Measurements from ENCODE around the gene EZH2. TPM values are rescaled to one million over a fixed set of nuclear protein-coding genes. Genes with fewer than 3 reads are reported as not detected.

The EZH2 gene
- total RNA-seq, 2 experiments from 2014 or later: 105 to 106 TPM

GRCh38 chr7:148906707-148907498 is 22.8 kb upstream of the EZH2 start:
- ChIA-PET CTCF (no interaction called here), POLR2A (no interaction called here)

- POLR2A ChIA-PET: no interaction called here
- CTCF ChIA-PET: interaction anchor here (1.4 to 1.5 kb wide), 2 partner anchors 15 to 61 kb away, joined by 3 read pairs; no protein-coding TSS in a partner anchor
These were observed 21.1 kb upstream of the EZH2 start for GRCh38 chr7:148905093-148905666.

GRCh38 chr7:148903504-148903903 is 19.4 kb upstream of the EZH2 start:
- ChIA-PET POLR2A (no interaction called here), CTCF (interaction anchor here (1.5 kb wide), 1 partner anchor 63 kb away, joined by 3 read pairs; no protein-coding TSS in a partner anchor)

- ChIA-PET POLR2A (no interaction called here), CTCF (interaction anchor here (1.1 to 1.2 kb wide), 2 partner anchors 12 to 62 kb away, joined by 3 read pairs; no protein-coding TSS in a partner anchor)
These were observed 17.1 kb upstream of the EZH2 start for GRCh38 chr7:148901178-148901577.

- POLR2A ChIA-PET: no interaction called here
- CTCF ChIA-PET: interaction anchor here (1.2 to 1.9 kb wide), 2 partner anchors 9 to 64 kb away, joined by 3 to 6 read pairs; no protein-coding TSS in a partner anchor
These were observed 14.9 kb upstream of the EZH2 start for GRCh38 chr7:148898845-148899484.

- CTCF ChIA-PET: no interaction called here
These were observed 10.5 kb upstream of the EZH2 start for GRCh38 chr7:148894591-148894990.

GRCh38 chr7:148893071-148893470 is 9.0 kb upstream of the EZH2 start:
- ChIA-PET POLR2A (interaction anchor here (0.5 kb wide), 1 partner anchor 8 kb away, joined by 7 read pairs; no protein-coding TSS in a partner anchor), CTCF (no interaction called here)

More at GRCh38 chr7:148894591-148894990, 10.5 kb upstream of the EZH2 start:
- POLR2A ChIA-PET: no interaction called here

- CTCF ChIA-PET: interaction anchor here (1.6 kb wide), 1 partner anchor 75 kb away, joined by 6 read pairs; no protein-coding TSS in a partner anchor
- POLR2A ChIA-PET: no interaction called here
These were observed 4.2 kb upstream of the EZH2 start for GRCh38 chr7:148888300-148888699.

- POLR2A ChIA-PET: no interaction called here
- CTCF ChIA-PET: no interaction called here
These were observed 2.8 kb upstream of the EZH2 start for GRCh38 chr7:148886844-148887243.

GRCh38 chr7:148884299-148885022 is 370 bp upstream of the EZH2 start:
- CTCF ChIA-PET: interaction anchor here (0.6 to 0.8 kb wide), 3 partner anchors 29 to 142 kb away, joined by 3 to 4 read pairs (median 3); no protein-coding TSS in a partner anchor

GRCh38 chr7:148883266-148884048 is 634 bp downstream of the EZH2 start:
- POLR2A ChIA-PET: interaction anchor here (0.5 to 2.0 kb wide), 11 partner anchors 25 to 377 kb away, joined by 3 to 16 read pairs (median 4); partner anchors contain the start of gene CUL1
- CTCF ChIA-PET: interaction anchor here (0.6 to 1.4 kb wide), 3 partner anchors 28 to 182 kb away, joined by 3 to 4 read pairs (median 4); no protein-coding TSS in a partner anchor

More at GRCh38 chr7:148884299-148885022, 370 bp upstream of the EZH2 start:
- POLR2A ChIA-PET: interaction anchor here (0.6 to 2.0 kb wide), 8 partner anchors 9 to 740 kb away, joined by 3 to 16 read pairs (median 6); no protein-coding TSS in a partner anchor

GRCh38 chr7:148882841-148883265 is 1.2 kb downstream of the EZH2 start:
- CTCF ChIA-PET: interaction anchor here (1.4 kb wide), 1 partner anchor 183 kb away, joined by 4 read pairs; no protein-coding TSS in a partner anchor
- POLR2A ChIA-PET: interaction anchor here (0.7 to 2.0 kb wide), 8 partner anchors 23 to 110 kb away, joined by 3 to 16 read pairs (median 4); no protein-coding TSS in a partner anchor

- ChIA-PET POLR2A (interaction anchor here (0.7 to 2.0 kb wide), 5 partner anchors 22 to 109 kb away, joined by 3 to 9 read pairs (median 4); no protein-coding TSS in a partner anchor), CTCF (no interaction called here)
These were observed 1.9 kb downstream of the EZH2 start for GRCh38 chr7:148882192-148882591.

GRCh38 chr7:148878317-148878716 is 5.8 kb downstream of the EZH2 start:
- ChIA-PET CTCF (interaction anchor here (1.4 kb wide), 1 partner anchor 88 kb away, joined by 3 read pairs; no protein-coding TSS in a partner anchor), POLR2A (interaction anchor here (1.3 kb wide), 1 partner anchor 36 kb away, joined by 3 read pairs; no protein-coding TSS in a partner anchor)

GRCh38 chr7:148877517-148877916 is 6.6 kb downstream of the EZH2 start:
- POLR2A ChIA-PET: interaction anchor here (1.3 kb wide), 1 partner anchor 37 kb away, joined by 3 read pairs; no protein-coding TSS in a partner anchor
- CTCF ChIA-PET: interaction anchor here (1.4 kb wide), 1 partner anchor 89 kb away, joined by 3 read pairs; no protein-coding TSS in a partner anchor

- ChIA-PET POLR2A (interaction anchor here (0.7 kb wide), 1 partner anchor 177 kb away, joined by 5 read pairs; no protein-coding TSS in a partner anchor), CTCF (interaction anchor here (1.0 to 1.6 kb wide), 2 partner anchors 29 to 91 kb away, joined by 3 read pairs; no protein-coding TSS in a partner anchor)
These were observed 11.9 kb downstream of the EZH2 start for GRCh38 chr7:148872188-148872587.

- ChIA-PET POLR2A (interaction anchor here (0.7 kb wide), 1 partner anchor 176 kb away, joined by 5 read pairs; no protein-coding TSS in a partner anchor), CTCF (interaction anchor here (0.7 kb wide), 1 partner anchor 113 kb away, joined by 4 read pairs; no protein-coding TSS in a partner anchor)
These were observed 12.5 kb downstream of the EZH2 start for GRCh38 chr7:148871551-148871950.

Measured in activated CD8-positive, alpha-beta memory T cell treated with anti-CD3 and anti-CD28 coated beads for 36 hours (primary cell).